ENCODE data around the gene ELP2.
A peak's percentile ranks its signal among the peaks of the same experiment; 100 is the strongest.
"Not testable (repeated sequence)": the region's sequence is repeated elsewhere in the genome, so short reads cannot be mapped to it uniquely, and the experiment has no call there.

The ELP2 gene, protein sequence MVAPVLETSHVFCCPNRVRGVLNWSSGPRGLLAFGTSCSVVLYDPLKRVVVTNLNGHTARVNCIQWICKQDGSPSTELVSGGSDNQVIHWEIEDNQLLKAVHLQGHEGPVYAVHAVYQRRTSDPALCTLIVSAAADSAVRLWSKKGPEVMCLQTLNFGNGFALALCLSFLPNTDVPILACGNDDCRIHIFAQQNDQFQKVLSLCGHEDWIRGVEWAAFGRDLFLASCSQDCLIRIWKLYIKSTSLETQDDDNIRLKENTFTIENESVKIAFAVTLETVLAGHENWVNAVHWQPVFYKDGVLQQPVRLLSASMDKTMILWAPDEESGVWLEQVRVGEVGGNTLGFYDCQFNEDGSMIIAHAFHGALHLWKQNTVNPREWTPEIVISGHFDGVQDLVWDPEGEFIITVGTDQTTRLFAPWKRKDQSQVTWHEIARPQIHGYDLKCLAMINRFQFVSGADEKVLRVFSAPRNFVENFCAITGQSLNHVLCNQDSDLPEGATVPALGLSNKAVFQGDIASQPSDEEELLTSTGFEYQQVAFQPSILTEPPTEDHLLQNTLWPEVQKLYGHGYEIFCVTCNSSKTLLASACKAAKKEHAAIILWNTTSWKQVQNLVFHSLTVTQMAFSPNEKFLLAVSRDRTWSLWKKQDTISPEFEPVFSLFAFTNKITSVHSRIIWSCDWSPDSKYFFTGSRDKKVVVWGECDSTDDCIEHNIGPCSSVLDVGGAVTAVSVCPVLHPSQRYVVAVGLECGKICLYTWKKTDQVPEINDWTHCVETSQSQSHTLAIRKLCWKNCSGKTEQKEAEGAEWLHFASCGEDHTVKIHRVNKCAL

DNA sequence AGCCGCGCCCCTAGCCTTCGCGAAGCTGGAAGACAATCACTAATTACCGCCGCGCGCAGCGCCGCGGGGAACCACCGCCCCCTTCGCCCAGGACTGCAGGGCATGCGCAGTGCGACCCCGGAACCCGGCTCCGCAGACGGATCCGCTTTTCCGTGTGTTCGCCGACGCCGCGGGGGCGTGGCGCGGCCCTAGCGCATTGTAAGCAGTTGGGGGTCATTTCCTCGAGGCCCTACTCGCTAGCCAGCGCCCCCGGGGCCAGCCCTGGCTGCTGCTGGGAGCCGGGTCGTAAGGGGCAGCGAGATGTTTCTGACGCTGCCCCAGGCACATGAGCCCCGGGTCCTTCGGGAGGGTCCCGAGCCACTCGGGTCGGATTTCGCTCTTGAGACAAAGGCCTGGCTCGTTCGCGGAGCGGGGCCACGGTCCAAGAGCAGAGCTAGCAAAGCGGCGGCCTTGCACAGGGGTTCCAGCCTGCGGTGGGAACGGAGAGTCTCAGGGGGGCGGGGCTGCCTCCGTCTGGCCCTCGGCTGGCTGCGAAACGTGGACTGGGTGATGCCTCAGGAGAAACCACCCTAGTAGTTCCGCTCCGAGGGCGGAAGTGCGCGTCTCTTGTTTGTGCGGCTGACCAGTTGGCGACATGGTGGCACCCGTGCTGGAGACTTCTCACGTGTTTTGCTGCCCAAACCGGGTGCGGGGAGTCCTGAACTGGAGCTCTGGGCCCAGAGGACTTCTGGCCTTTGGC, at the start of gene ELP2, which contains the start of gene SLC39A6:
Gene ELP2 (plus strand): TSS at position 600 of the 739 bp plus-strand sequence. CDS start 35 bp downstream, at position 635.
Gene SLC39A6 (minus strand): TSS at position 41 of the 739 bp plus-strand sequence. CDS start 2,333 bp downstream, outside the sequence.
- peak; percentile 83 for DNase-seq (ENCODE audit: low read depth)

DNA sequence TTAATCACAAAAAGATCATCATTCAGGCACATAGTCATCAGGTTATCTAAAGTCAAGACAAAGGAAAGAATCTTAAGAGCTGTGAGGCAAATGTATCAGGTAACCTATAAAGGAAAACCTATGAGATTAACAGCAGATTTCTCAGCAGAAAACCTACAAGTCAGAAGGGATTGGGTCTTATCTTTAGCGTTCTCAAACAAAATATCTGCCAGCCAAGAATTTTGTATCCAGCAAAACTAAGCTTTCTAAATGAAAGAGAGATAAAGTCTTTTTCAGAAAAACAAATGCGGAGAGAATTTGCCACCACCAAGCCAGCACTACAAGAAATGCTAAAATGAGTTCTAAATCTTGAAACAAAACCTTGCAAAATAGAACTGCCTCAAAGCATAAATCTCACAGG, 48.6 kb upstream of the ELP2 start:
- DNase-seq (ENCODE audit: low read depth) = not testable (repeated sequence)

DNA sequence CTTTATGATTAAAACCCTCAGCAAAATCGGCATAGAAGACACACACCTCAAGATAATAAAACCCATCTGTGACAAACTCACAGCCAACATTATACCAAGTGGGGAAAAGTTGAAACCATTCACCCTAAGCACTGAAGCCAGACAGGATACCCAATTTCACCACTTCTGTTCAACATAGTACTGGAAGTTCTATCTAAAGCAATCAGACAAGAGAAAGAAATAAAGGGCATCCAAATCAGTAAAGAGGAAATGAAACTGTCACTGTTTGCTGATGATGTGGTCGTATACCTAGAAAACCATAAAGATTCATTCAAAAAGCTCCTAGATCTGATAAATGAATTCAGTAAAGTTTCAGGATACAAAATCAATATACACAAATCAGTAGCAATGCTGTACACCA, 46.0 kb upstream of the ELP2 start:
- DNase-seq (ENCODE audit: low read depth) = no peak

DNA sequence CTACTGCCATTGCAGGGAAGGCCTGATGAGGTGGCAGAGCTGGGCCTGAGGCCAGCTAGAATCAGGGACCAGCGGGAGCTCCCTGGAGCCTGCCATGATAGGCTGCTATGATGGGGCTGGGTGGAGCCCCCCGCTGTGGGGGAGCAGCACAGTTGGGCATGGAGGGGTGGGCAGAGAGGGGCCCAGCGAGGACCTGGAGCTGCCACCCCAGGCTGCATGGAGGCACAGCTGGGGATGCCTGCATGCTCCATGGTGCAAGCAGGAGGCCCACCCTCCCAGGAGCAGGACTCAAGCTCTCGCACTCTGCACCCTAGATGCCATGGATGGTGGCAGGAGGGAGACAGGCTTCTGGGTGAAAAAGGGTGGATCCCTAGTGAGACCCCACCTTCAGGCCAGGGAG, 44.5 kb upstream of the ELP2 start:
- DNase-seq (ENCODE audit: low read depth) = no peak

DNA sequence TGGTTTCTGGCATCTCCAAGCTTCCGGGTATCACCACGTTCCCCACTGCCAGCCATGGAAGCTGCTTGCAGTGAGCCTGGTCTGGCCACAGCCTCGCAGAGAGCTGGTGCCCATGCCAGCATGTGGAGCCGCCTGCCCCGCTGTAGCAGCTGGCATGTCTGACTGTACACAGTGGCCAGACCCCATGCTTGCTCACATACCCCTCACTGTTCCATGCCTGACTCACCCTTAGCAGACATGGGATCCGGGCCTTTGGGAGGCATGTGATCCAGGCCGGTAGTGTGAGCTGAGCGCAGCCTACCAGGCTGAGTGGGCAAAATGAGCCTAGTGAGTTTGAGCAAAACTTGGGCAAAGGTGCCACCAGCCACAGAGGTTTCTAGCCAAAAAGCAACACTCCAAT, 43.5 kb upstream of the ELP2 start:
- no peak for DNase-seq (ENCODE audit: low read depth)

DNA sequence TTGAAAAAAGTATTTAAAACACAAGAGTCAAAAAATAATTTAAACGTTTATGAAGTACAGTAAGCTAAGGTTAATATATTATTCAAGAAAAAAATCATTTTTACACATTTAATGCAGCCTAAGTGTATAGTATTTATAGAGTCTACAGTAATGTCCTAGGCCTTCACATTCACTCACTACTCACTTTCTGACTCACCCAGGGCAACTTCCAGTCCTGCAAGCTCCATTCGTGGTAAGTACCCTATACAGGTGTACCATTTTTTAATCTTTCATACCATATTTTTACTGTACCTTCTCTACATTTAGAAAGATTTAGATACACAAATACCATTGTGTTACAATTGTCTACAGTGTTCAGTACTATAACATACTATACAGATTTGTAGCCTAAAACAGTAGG, 41.4 kb upstream of the ELP2 start:
- DNase-seq (ENCODE audit: low read depth) = no peak

DNA sequence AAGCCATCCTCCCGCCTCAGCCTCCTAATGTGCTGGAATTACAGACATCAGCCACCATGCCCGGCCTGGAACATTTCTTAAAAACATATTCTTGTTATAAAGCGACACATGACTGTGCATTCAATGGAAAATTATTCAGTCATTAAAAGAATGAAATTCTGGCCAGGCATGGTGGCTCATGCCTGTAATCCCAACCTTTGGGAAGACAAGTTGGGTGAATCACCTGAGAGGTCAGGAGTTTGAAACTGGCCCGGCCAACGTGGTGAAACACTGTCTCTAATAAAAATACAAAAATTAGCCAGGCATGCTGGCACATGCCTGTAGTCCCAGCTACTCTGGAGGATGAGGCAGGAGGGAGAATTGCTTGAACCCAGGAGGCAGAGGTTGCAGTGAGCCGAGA, 40.7 kb upstream of the ELP2 start:
- DNase-seq (ENCODE audit: low read depth) = no peak

DNA sequence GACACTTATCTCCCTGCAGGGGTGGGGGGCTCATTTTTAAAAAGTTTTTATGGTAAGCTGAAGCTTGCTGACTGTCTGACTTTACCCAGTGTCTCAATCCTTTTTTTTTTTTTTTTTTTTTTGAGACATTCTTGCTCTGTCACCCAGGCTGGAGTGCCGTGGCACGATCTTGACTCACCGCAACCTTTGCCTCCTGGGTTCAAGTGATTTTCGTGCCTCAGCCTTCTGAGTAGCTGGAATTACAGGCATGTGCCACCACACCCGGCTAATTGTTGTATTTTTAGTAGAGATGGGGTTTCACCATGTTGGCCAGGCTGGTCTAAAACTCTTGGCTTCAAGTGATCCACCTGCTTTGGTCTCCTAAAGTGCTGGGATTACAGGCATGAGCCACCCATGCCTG, 37.6 kb upstream of the ELP2 start:
- not testable (repeated sequence) for DNase-seq (ENCODE audit: low read depth)

DNA sequence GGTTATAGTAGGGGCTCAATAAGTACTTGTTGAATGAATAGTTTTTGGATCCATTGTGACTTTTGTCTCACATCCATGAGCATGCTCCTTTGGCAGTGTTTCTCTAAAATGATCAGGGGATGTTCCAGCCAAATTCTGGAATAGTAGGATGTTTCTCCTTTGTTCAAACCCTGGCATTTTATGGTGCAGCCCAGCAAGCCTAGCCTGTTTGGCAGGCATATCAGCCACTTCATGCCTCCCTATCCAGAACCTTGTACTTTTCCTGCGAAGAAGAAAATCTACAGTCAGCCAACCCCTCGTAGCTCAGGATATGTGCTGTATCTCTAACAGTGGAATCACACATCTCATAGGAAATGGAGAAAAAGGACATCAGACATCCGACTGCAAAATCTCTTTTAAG, 35.3 kb upstream of the ELP2 start:
- DNase-seq (ENCODE audit: low read depth) = no peak

DNA sequence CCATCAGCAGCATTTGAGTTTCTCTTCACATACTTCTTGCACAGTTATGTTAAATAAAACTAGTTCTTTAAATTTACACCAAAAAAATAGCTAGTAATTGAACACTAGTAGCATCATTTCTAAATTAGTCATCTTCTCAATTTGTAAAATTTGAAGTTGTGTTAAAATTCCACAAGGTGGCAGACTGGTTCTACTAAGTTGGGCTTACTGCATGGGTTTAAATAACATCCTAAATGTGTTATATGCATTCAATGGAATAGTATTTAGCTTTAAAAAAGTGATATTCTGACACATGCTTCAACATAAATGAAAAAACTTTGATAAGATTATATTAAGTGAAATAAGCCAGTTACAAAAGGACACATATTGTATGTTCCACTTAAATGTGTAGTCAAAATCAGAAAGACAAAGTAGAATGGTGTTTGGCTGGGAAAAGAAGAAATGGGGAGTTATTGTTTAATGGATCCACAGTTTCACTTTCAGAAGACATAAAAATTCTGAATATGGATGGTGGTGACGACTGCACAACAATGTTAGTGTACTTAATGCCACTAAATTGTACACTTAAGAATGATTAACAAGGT, 33.7 kb upstream of the ELP2 start:
- DNase-seq (ENCODE audit: low read depth) = peak; percentile 34

DNA sequence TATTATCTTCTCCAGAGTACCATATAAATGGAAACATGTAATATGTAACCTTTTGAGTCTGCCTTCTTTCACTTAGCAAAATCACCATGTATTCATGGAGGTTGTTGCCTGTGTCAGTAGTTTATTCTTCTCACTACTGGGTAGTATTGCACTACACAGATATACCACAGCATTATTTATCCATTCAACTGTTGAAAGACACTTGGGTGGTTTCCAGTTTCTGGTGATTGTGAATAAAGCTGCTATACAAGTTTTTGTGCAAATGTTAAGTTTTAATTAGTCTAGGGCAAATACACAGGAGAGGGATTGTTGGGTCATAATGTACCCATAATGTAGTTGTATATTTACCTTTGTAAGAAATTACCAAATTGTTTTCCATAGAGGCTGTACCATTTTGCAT, 32.7 kb upstream of the ELP2 start:
- DNase-seq (ENCODE audit: low read depth) = no peak

DNA sequence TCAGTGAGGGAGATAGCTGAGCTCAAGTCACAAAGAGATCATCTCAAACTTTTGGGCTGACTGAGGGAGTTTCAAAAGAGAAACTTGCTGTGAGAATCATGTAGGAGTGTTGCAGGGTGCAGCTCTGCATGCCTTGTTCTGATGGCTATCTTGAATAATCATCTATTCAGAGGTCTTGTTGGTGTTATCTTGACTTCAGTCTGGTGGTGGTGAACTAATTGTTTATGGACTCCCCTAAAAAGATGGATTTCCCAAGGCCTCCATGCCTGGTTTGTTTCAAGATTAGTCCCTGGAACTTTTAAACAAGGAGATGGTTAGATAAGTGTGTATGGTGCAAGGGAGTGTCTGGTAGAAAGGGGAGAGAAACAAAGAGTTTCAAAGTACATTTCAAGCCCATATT, 30.4 kb upstream of the ELP2 start:
- no peak for DNase-seq (ENCODE audit: low read depth)

DNA sequence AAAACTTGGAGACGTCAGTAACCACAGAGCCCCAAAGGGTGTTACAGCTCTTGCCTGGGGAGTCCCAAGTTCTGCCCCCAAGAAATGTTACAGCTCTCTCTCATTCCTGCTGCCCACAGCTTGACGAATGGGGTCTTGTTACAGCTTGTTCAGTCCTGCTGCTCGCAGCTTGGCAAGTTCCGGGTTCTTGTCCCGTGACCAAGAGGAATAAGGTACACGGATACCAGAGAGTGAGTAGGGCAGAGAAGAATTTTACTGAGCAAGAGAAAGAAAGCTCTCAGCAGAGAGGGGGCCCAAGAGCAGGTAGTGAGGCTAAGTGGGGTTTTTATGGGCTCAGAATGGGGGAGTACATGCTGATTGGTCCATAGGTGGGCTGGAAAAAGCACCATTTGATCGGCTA, 27.8 kb upstream of the ELP2 start:
- DNase-seq (ENCODE audit: low read depth) = no peak

DNA sequence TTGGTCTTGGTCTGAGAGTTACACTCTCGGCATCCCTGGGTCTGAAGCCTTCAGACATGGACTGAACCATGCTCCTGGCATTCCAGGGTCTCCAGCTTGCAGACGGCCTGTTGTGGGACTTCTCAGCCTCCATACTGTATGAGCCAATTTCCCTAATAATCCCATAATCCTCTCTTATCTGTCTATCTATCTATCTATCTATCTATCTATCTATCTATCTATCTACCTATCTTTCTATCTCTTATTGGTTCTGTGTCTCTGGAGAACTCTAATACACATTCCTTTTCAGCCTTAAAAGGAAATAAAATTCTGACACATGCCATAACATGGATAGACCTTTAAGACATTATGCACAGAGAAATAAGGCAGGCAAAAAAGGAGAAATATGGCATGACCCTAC, 24.9 kb upstream of the ELP2 start:
- DNase-seq (ENCODE audit: low read depth) = no peak

DNA sequence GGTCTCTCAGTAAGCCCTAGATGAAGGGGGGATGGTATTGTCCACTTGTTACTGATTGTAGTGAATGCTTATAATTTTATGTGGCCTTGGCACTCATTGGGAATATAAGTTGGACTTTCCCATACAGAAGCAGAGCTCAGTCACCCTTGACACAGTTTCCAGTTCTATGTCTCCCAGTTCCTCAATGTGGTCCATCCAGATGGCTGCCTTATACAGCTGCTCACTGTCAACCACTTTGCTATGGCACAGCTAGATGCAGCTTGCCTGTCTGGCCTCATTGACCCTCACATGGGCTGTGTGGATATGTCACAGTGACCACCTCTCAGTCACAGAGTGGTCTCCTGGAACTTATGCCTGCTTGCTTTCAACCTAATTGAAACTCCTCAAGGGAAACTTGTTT, 22.2 kb upstream of the ELP2 start:
- no peak for DNase-seq (ENCODE audit: low read depth)

DNA sequence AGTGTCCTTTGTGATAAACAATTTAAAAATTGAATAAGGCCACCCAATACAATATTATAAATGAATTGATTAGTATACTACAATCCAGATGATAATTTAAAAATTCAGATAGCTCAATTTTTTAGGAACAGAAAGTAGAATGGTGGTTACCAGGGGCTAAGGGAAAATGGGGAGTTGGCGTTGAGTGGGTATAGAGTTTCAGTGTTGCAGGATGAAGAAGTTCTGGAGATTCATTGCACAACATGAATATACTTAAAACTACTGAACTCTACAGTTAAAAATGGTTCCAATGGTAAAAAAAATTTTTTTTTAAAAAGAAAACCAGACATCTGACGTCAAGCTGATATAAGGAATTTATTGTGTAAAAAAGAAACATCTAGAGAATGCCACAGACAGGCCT, 21.5 kb upstream of the ELP2 start:
- no peak for DNase-seq (ENCODE audit: low read depth)

DNA sequence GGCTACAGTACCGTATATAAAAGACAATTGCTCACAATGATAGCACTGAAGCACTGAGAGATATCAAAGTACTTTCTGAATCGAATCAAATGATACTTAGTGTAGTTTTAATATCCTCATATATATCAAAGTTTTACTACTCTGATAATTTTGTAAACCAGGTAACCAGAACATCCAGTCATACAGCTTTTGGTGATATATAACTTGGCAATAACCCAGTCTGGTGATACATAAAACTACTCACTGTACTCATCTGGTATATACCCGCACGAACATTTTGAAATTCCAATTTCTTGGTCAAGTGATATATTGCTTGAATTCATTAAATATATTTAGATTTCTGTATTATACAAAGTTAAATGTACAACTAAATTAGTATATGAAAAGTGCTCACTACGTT, 21.1 kb upstream of the ELP2 start:
- no peak for DNase-seq (ENCODE audit: low read depth)

DNA sequence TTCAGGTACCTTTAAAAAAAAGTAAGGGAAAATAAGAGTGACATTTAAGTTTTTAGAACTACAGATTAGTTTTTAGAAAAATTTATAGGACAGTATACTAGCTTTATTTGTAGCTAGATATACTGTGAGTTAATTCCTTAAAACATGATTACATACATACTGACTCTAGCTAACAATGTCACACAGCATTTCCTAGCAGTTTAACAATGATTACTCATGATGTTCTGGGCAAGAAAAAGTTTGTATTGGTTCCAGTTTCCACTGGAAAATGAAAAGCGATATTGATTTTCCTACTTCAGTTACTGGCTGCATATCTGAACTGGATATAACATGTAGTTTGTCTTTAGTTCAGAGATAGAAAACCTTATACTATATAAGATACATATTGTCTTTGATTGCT, 20.0 kb upstream of the ELP2 start:
- no peak for DNase-seq (ENCODE audit: low read depth)

DNA sequence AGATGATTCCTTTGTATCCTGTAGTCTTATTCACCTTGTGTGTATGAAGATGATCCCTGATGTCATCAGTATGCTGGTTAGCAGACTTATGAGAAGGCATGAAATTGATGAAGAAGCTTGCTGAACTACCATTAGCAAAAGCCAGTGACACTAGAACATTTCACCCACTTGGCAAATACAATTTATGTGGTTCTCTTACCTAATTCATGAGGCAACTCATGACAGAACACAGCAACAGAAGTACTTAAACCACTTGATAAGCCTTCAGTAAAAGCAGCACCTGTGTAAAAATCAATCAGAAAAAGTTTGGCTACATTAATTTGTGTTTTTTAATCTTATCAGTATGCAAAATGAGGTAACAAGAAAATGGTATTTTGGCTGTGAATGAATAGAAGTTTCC, 17.4 kb upstream of the ELP2 start:
- no peak for DNase-seq (ENCODE audit: low read depth)

DNA sequence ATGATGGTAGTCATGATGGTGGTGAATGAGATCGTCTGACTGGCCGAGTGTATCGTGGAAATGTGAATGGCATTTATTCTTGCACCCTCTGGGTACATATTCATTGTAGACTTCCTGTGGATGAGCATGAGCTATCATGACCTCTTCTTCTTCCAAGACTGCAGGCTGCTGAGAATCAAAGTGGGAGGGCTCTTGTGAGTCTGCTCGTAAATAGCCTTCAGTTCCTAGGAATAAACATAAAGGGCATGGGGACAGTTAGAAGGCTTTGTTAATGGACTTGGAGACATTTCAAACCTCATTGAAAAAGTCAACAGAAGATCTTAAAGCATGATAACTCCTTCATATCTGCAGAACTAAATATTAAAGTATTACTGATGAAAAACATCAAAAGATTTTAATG, 15.4 kb upstream of the ELP2 start:
- no peak for DNase-seq (ENCODE audit: low read depth)

DNA sequence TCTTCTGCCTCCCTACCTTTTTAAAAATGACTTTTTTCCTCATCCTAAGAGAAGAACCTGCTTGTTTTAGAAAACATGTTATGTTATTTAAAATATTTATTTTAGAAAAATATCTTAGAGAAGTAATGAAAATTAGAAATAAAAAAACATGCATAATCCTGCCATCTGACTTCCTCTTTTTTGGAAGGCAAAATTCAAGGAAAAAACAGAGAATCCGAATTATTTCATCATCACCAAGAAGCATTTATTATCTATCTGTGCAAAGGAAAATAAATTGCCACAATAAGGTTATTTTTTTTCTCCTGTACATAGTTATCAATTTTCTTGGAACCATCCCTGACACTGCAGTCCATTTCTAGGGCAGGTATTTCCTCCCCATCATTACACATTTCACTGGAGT, 15.0 kb upstream of the ELP2 start:
- no peak for DNase-seq (ENCODE audit: low read depth)

DNA sequence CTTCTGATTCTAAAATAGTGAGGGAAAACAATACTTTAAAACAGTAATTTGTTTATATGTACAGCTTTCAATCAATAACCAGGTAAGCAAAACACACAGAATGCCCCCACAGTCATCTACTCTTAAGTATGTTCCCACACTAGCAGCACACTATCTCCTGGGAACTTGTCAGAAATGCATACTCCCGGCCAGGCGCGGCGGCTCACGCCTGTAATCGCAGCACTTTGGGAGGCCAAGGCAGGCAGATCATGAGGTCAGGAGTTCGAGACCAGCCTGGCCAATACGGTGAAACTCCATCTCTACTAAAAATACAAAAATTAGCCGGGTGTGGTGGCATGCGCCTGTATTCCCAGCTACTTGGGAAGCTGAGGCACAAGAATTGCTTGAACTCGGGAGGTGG, 12.9 kb upstream of the ELP2 start:
- DNase-seq (ENCODE audit: low read depth) = not testable (repeated sequence)
